ENCODE results near the gene GPR141.

GPR141 gene

GRCh38 chr7:37713613-37714012, 30.0 kb downstream of the GPR141 start:
- no peak for DNase-seq (ENCODE audit: insufficient read length)
- FAIRE-seq = no peak
- no peak for TF ChIP-seq POLR2A (IDR thresholded peaks at IDR 0.05; ENCODE audit: low read depth, low read length)
- TF ChIP-seq POLR2AphosphoS5 (IDR thresholded peaks at IDR 0.05; ENCODE audit: low read depth, low read length) = no peak
- no peak for TF ChIP-seq TAF1 (IDR thresholded peaks at IDR 0.05; ENCODE audit: borderline replicate concordance, low read depth, low read length)

- DNase-seq (ENCODE audit: insufficient read length) = no peak
- no peak for FAIRE-seq
- TF ChIP-seq POLR2A (IDR thresholded peaks at IDR 0.05; ENCODE audit: low read depth, low read length) (no peak), TAF1 (IDR thresholded peaks at IDR 0.05; ENCODE audit: borderline replicate concordance, low read depth, low read length) (no peak), POLR2AphosphoS5 (IDR thresholded peaks at IDR 0.05; ENCODE audit: low read depth, low read length) (no peak)
Measured at GRCh38 chr7:37714606-37715005, 31.0 kb downstream of the GPR141 start.

- TF ChIP-seq POLR2A (IDR thresholded peaks at IDR 0.05; ENCODE audit: low read depth, low read length) (no peak), TAF1 (IDR thresholded peaks at IDR 0.05; ENCODE audit: borderline replicate concordance, low read depth, low read length) (no peak), POLR2AphosphoS5 (IDR thresholded peaks at IDR 0.05; ENCODE audit: low read depth, low read length) (no peak)
- FAIRE-seq (peak; percentile 86), DNase-seq (ENCODE audit: insufficient read length) (no peak)
Measured at GRCh38 chr7:37718585-37718984, 35.0 kb downstream of the GPR141 start.

- FAIRE-seq (peak; percentile 84), DNase-seq (ENCODE audit: insufficient read length) (no peak)
- TF ChIP-seq TAF1 (IDR thresholded peaks at IDR 0.05; ENCODE audit: borderline replicate concordance, low read depth, low read length) (no peak), POLR2A (IDR thresholded peaks at IDR 0.05; ENCODE audit: low read depth, low read length) (no peak), POLR2AphosphoS5 (IDR thresholded peaks at IDR 0.05; ENCODE audit: low read depth, low read length) (no peak)
Measured at GRCh38 chr7:37719077-37719476, 35.5 kb downstream of the GPR141 start.

GRCh38 chr7:37724732-37725131, 41.2 kb downstream of the GPR141 start:
- DNase-seq (ENCODE audit: insufficient read length) = no peak
- FAIRE-seq = no peak
- TF ChIP-seq POLR2A (IDR thresholded peaks at IDR 0.05; ENCODE audit: low read depth, low read length) (no peak), POLR2AphosphoS5 (IDR thresholded peaks at IDR 0.05; ENCODE audit: low read depth, low read length) (no peak), TAF1 (IDR thresholded peaks at IDR 0.05; ENCODE audit: borderline replicate concordance, low read depth, low read length) (no peak)

- DNase-seq (ENCODE audit: insufficient read length) (no peak), FAIRE-seq (no peak)
- no peak for TF ChIP-seq TAF1 (IDR thresholded peaks at IDR 0.05; ENCODE audit: borderline replicate concordance, low read depth, low read length)
- no peak for TF ChIP-seq POLR2A (IDR thresholded peaks at IDR 0.05; ENCODE audit: low read depth, low read length)
- no peak for TF ChIP-seq POLR2AphosphoS5 (IDR thresholded peaks at IDR 0.05; ENCODE audit: low read depth, low read length)
Measured at GRCh38 chr7:37726016-37726415, 42.5 kb downstream of the GPR141 start.

GRCh38 chr7:37728747-37729146, 45.2 kb downstream of the GPR141 start:
- DNase-seq (ENCODE audit: insufficient read length) (no peak), FAIRE-seq (no peak)
- TF ChIP-seq POLR2AphosphoS5 (IDR thresholded peaks at IDR 0.05; ENCODE audit: low read depth, low read length) (no peak), POLR2A (IDR thresholded peaks at IDR 0.05; ENCODE audit: low read depth, low read length) (no peak), TAF1 (IDR thresholded peaks at IDR 0.05; ENCODE audit: borderline replicate concordance, low read depth, low read length) (no peak)

GRCh38 chr7:37729181-37729580, 45.6 kb downstream of the GPR141 start:
- FAIRE-seq = no peak
- no peak for DNase-seq (ENCODE audit: insufficient read length)
- TF ChIP-seq POLR2AphosphoS5 (IDR thresholded peaks at IDR 0.05; ENCODE audit: low read depth, low read length) (no peak), POLR2A (IDR thresholded peaks at IDR 0.05; ENCODE audit: low read depth, low read length) (no peak), TAF1 (IDR thresholded peaks at IDR 0.05; ENCODE audit: borderline replicate concordance, low read depth, low read length) (no peak)

GRCh38 chr7:37730501-37730900, 46.9 kb downstream of the GPR141 start:
- TF ChIP-seq POLR2A (IDR thresholded peaks at IDR 0.05; ENCODE audit: low read depth, low read length) (no peak), TAF1 (IDR thresholded peaks at IDR 0.05; ENCODE audit: borderline replicate concordance, low read depth, low read length) (no peak), POLR2AphosphoS5 (IDR thresholded peaks at IDR 0.05; ENCODE audit: low read depth, low read length) (no peak)
- no peak for DNase-seq (ENCODE audit: insufficient read length)
- FAIRE-seq = no peak

GRCh38 chr7:37732253-37732652, 48.7 kb downstream of the GPR141 start:
- DNase-seq (ENCODE audit: insufficient read length) = no peak

GRCh38 chr7:37732888-37733287, 49.3 kb downstream of the GPR141 start:
- no peak for TF ChIP-seq TAF1 (IDR thresholded peaks at IDR 0.05; ENCODE audit: borderline replicate concordance, low read depth, low read length)
- no peak for TF ChIP-seq POLR2A (IDR thresholded peaks at IDR 0.05; ENCODE audit: low read depth, low read length)
- TF ChIP-seq POLR2AphosphoS5 (IDR thresholded peaks at IDR 0.05; ENCODE audit: low read depth, low read length) = no peak
- DNase-seq (ENCODE audit: insufficient read length) (no peak), FAIRE-seq (no peak)

More at GRCh38 chr7:37732253-37732652, 48.7 kb downstream of the GPR141 start:
- FAIRE-seq = peak; percentile 85
- TF ChIP-seq POLR2AphosphoS5 (IDR thresholded peaks at IDR 0.05; ENCODE audit: low read depth, low read length) (no peak), TAF1 (IDR thresholded peaks at IDR 0.05; ENCODE audit: borderline replicate concordance, low read depth, low read length) (no peak), POLR2A (IDR thresholded peaks at IDR 0.05; ENCODE audit: low read depth, low read length) (no peak)

- DNase-seq (ENCODE audit: insufficient read length) = no peak
- no peak for FAIRE-seq
- no peak for TF ChIP-seq POLR2AphosphoS5 (IDR thresholded peaks at IDR 0.05; ENCODE audit: low read depth, low read length)
- no peak for TF ChIP-seq TAF1 (IDR thresholded peaks at IDR 0.05; ENCODE audit: borderline replicate concordance, low read depth, low read length)
- TF ChIP-seq POLR2A (IDR thresholded peaks at IDR 0.05; ENCODE audit: low read depth, low read length) = no peak
Measured at GRCh38 chr7:37735196-37735595, 51.6 kb downstream of the GPR141 start.

GRCh38 chr7:37738321-37738720, 54.8 kb downstream of the GPR141 start:
- no peak for DNase-seq (ENCODE audit: insufficient read length)
- TF ChIP-seq TAF1 (IDR thresholded peaks at IDR 0.05; ENCODE audit: borderline replicate concordance, low read depth, low read length) = no peak
- TF ChIP-seq POLR2A (IDR thresholded peaks at IDR 0.05; ENCODE audit: low read depth, low read length) = no peak
- TF ChIP-seq POLR2AphosphoS5 (IDR thresholded peaks at IDR 0.05; ENCODE audit: low read depth, low read length) = no peak
- FAIRE-seq = no peak
